Activated CD4-positive, alpha-beta T cell treated with anti-CD3 and anti-CD28 coated beads, Interleukin-2, amount 50 U/mL, for 16 hours (primary cell): ENCODE results near the gene PAM.
A peak's percentile ranks its signal among the peaks of the same experiment; 100 is the strongest.

Experiments used
- DNase-seq: peaks from one replicate; pipeline ENCODE4 v3.0.0-alpha.2; 2020

The PAM gene

GRCh38 chr5:102863764-102864560 lies 108.9 kb downstream of the PAM start:
- no peak for DNase-seq

GRCh38 chr5:102865171-102865509 lies 110.0 kb downstream of the PAM start:
- DNase-seq, result no peak

- DNase-seq, result peak; percentile 47
Measured at GRCh38 chr5:102865510-102866236, 110.6 kb downstream of the PAM start.

GRCh38 chr5:102866237-102866600 lies 111.1 kb downstream of the PAM start:
- no peak for DNase-seq

GRCh38 chr5:102867992-102868662 lies 113.0 kb downstream of the PAM start:
- DNase-seq, result no peak

GRCh38 chr5:102869230-102869629 lies 114.1 kb downstream of the PAM start:
- DNase-seq, result no peak

- no peak for DNase-seq
Measured at GRCh38 chr5:102873379-102873932, 118.4 kb downstream of the PAM start.

GRCh38 chr5:102874054-102874453 lies 118.9 kb downstream of the PAM start:
- no peak for DNase-seq

- DNase-seq, result no peak
Measured at GRCh38 chr5:102875721-102876123, 120.6 kb downstream of the PAM start.

GRCh38 chr5:102876610-102877009 lies 121.5 kb downstream of the PAM start:
- DNase-seq, result no peak

- no peak for DNase-seq
Measured at GRCh38 chr5:102879741-102880140, 124.6 kb downstream of the PAM start.

GRCh38 chr5:102886586-102886985 lies 131.5 kb downstream of the PAM start:
- DNase-seq, result no peak

- DNase-seq, result no peak
Measured at GRCh38 chr5:102888483-102888882, 133.4 kb downstream of the PAM start.

GRCh38 chr5:102889033-102889432 lies 133.9 kb downstream of the PAM start:
- no peak for DNase-seq

GRCh38 chr5:102890133-102890532 lies 135.0 kb downstream of the PAM start:
- no peak for DNase-seq

GRCh38 chr5:102891175-102891574 lies 136.1 kb downstream of the PAM start:
- DNase-seq, result no peak

GRCh38 chr5:102893942-102894341 lies 138.8 kb downstream of the PAM start:
- no peak for DNase-seq

- no peak for DNase-seq
Measured at GRCh38 chr5:102895234-102895633, 140.1 kb downstream of the PAM start.

- DNase-seq, result no peak
Measured at GRCh38 chr5:102895976-102896375, 140.9 kb downstream of the PAM start.

GRCh38 chr5:102901424-102902134 lies 146.5 kb downstream of the PAM start:
- DNase-seq, result no peak

GRCh38 chr5:102902135-102902448 lies 147.0 kb downstream of the PAM start:
- no peak for DNase-seq

- DNase-seq, result no peak
Measured at GRCh38 chr5:102902647-102903046, 147.5 kb downstream of the PAM start.
